Measurements from ENCODE around the gene DYSF.
"Not testable (repeated sequence)": the region's sequence is repeated elsewhere in the genome, so short reads cannot be mapped to it uniquely, and the experiment has no call there.

GRCh38 chr2:71658256-71658655 is 204.9 kb downstream of the DYSF start:
- TF ChIP-seq, protein P1, sequence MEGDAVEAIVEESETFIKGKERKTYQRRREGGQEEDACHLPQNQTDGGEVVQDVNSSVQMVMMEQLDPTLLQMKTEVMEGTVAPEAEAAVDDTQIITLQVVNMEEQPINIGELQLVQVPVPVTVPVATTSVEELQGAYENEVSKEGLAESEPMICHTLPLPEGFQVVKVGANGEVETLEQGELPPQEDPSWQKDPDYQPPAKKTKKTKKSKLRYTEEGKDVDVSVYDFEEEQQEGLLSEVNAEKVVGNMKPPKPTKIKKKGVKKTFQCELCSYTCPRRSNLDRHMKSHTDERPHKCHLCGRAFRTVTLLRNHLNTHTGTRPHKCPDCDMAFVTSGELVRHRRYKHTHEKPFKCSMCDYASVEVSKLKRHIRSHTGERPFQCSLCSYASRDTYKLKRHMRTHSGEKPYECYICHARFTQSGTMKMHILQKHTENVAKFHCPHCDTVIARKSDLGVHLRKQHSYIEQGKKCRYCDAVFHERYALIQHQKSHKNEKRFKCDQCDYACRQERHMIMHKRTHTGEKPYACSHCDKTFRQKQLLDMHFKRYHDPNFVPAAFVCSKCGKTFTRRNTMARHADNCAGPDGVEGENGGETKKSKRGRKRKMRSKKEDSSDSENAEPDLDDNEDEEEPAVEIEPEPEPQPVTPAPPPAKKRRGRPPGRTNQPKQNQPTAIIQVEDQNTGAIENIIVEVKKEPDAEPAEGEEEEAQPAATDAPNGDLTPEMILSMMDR (IDR thresholded peaks at IDR 0.05; ENCODE audit: poor library complexity, severe bottlenecking), result not testable (repeated sequence)
- not testable (repeated sequence) for TF ChIP-seq TAF1 (IDR thresholded peaks at IDR 0.05; ENCODE audit: low read depth); EZH2 (IDR thresholded peaks at IDR 0.05; ENCODE audit: borderline replicate concordance, insufficient read depth, low read length, poor library complexity, severe bottlenecking); POLR2AphosphoS5 (IDR thresholded peaks at IDR 0.05); SMC3 (conservative IDR thresholded peaks at IDR 0.05; ENCODE audit: poor library complexity); MXI1 (conservative IDR thresholded peaks at IDR 0.05; ENCODE audit: poor library complexity, severe bottlenecking)
- TF ChIP-seq, protein P2, sequence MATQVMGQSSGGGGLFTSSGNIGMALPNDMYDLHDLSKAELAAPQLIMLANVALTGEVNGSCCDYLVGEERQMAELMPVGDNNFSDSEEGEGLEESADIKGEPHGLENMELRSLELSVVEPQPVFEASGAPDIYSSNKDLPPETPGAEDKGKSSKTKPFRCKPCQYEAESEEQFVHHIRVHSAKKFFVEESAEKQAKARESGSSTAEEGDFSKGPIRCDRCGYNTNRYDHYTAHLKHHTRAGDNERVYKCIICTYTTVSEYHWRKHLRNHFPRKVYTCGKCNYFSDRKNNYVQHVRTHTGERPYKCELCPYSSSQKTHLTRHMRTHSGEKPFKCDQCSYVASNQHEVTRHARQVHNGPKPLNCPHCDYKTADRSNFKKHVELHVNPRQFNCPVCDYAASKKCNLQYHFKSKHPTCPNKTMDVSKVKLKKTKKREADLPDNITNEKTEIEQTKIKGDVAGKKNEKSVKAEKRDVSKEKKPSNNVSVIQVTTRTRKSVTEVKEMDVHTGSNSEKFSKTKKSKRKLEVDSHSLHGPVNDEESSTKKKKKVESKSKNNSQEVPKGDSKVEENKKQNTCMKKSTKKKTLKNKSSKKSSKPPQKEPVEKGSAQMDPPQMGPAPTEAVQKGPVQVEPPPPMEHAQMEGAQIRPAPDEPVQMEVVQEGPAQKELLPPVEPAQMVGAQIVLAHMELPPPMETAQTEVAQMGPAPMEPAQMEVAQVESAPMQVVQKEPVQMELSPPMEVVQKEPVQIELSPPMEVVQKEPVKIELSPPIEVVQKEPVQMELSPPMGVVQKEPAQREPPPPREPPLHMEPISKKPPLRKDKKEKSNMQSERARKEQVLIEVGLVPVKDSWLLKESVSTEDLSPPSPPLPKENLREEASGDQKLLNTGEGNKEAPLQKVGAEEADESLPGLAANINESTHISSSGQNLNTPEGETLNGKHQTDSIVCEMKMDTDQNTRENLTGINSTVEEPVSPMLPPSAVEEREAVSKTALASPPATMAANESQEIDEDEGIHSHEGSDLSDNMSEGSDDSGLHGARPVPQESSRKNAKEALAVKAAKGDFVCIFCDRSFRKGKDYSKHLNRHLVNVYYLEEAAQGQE (IDR thresholded peaks at IDR 0.05; ENCODE audit: borderline replicate concordance), result not testable (repeated sequence)

Measured in neural cell (in vitro differentiated cells).